K562 (cell line): ENCODE data around the gene CHAC1. TPM values are rescaled to one million over a fixed set of nuclear protein-coding genes. Genes with fewer than 3 reads are reported as not detected.

Source experiments
- ATAC-seq: fragments of 200-7000 bp; cut with Tn5 transposase; 3 replicates; pipeline ENCODE4 v1.9.1; 2020; ENCODE audit warnings: moderate library complexity
- BruUV-seq: library from RNA; stranded (reverse); fragments of 400-500 nt; replicated peaks from 2 replicates; lab custom pipeline; 2021; lab: Mats Ljungman, UMichigan
- CTCF ChIA-PET: fragments of 300-600 bp; formaldehyde crosslinking; extraction: SDS; loops from one replicate; lab custom pipeline; 2021; ENCODE audit warnings: low intra/inter-chr PET ratio; lab: Yijun Ruan, JAX
- POLR2A ChIA-PET: fragments of 300-600, 350-650 bp; sonication (Branson Sonifier 250); formaldehyde crosslinking; extraction: SDS; loops from one replicate; lab custom pipeline; 2021; ENCODE audit warnings: antibody characterized with exemption, inconsistent platforms; lab: Yijun Ruan, JAX
- DNase-seq, 4 experiments: peaks; one replicate each; pipeline versions ENCODE4 v3.0.0 to v3.0.0-alpha.2; 2011 to 2018; ENCODE audit warnings: low spot score in 3 of 4, mixed read lengths in 3 of 4; ENCODE audit errors: extremely low read depth in 1 of 4
- FAIRE-seq: peaks from 2 replicates; lab custom pipeline; 2011; peaks lifted over from hg19 to GRCh38; lab: Jason Lieb, UNC
- H2AFZ ChIP-seq: 2 replicates; pipeline ENCODE4 v1.6.0; 2011; ENCODE audit warnings: low read depth, low read length, control low read depth, inconsistent platforms
- H3K27ac ChIP-seq: fragments of 200-600 bp; 3 replicates; pipeline ENCODE4 v1.8.0; 2011; ENCODE audit warnings: low read depth, mild to moderate bottlenecking, control low read depth, inconsistent platforms, low read length, moderate library complexity, mixed read lengths; ENCODE audit errors: extremely low read depth
- H3K27me3 ChIP-seq, 2 experiments: fragments of 300-600 bp in 1 of 2; 2 replicates in 1 of 2; 3 replicates in 1 of 2; pipeline versions ENCODE4 v1.6.0 to v1.8.0; 2011; ENCODE audit warnings: inconsistent platforms in 2 of 2, low read length in 2 of 2, mild to moderate bottlenecking in 1 of 2, mixed read lengths in 1 of 2, moderate library complexity in 1 of 2; ENCODE audit not compliant: control insufficient read depth in 2 of 2, insufficient read depth in 2 of 2
- H3K36me3 ChIP-seq: fragments of 300-600 bp; 3 replicates; pipeline ENCODE4 v1.8.0; 2011; ENCODE audit warnings: mild to moderate bottlenecking, low read length, inconsistent platforms; ENCODE audit not compliant: control insufficient read depth, insufficient read depth
- H3K4me1 ChIP-seq, 2 experiments: fragments of 200-600 bp in 1 of 2; replicated peaks in 1 of 2; 2 replicates in 1 of 2; 3 replicates in 1 of 2; pipeline versions ENCODE4 v1.5.1 to v1.8.0; 2011; ENCODE audit warnings: inconsistent platforms in 2 of 2, low read length in 2 of 2, mild to moderate bottlenecking in 1 of 2, mixed read lengths in 1 of 2, moderate library complexity in 1 of 2; ENCODE audit not compliant: control insufficient read depth in 2 of 2, insufficient read depth in 2 of 2
- H3K4me2 ChIP-seq: 2 replicates; pipeline ENCODE4 v1.6.1; 2011; ENCODE audit warnings: low read length, control low read depth, inconsistent platforms, mixed read lengths; ENCODE audit not compliant: insufficient read depth
- H3K4me3 ChIP-seq: fragments of 200-600 bp; sonication (generic), shearing (Covaris generic); 2 replicates; pipeline ENCODE4 v1.5.1; 2016; ENCODE audit warnings: control low read depth, inconsistent platforms
- H3K79me2 ChIP-seq: fragments of 200-600 bp; 3 replicates; pipeline ENCODE4 v1.8.0; 2011; ENCODE audit warnings: low read length, inconsistent platforms; ENCODE audit not compliant: control insufficient read depth, insufficient read depth
- H3K9ac ChIP-seq, 2 experiments: 2 replicates each; pipeline versions ENCODE4 v1.6.0 to v1.6.1; 2011; ENCODE audit warnings: low read depth in 2 of 2, low read length in 2 of 2, control low read depth in 1 of 2, inconsistent platforms in 1 of 2, mild to moderate bottlenecking in 1 of 2, mixed read lengths in 1 of 2; ENCODE audit not compliant: insufficient read depth in 1 of 2
- H3K9me1 ChIP-seq: one replicate; pipeline ENCODE4 v1.6.0; 2011; ENCODE audit warnings: inconsistent platforms, mild to moderate bottlenecking, low read length, moderate library complexity; ENCODE audit not compliant: control insufficient read depth, insufficient read depth
- H3K9me3 ChIP-seq: replicated peaks from 2 replicates; pipeline ENCODE4 v1.5.1; 2011; ENCODE audit warnings: low read depth, low read length, inconsistent platforms; ENCODE audit not compliant: control insufficient read depth, insufficient read depth
- H4K20me1 ChIP-seq: replicated peaks from 2 replicates; pipeline ENCODE4 v1.6.1; 2011; ENCODE audit warnings: low read length, inconsistent platforms, mixed read lengths; ENCODE audit not compliant: control insufficient read depth, insufficient read depth
- ASH1L ChIP-seq: fragments of 450-650 bp; IDR thresholded peaks from 2 replicates; pipeline ENCODE4 v1.6.1; 2018; ENCODE audit warnings: borderline replicate concordance, mild to moderate bottlenecking, low read depth; ENCODE audit not compliant: partially characterized antibody
- CREB1 ChIP-seq, 2 experiments: sonication (generic) in 1 of 2; formaldehyde crosslinking in 1 of 2; IDR thresholded peaks; 2 replicates each; pipeline versions ENCODE4 v1.6.1 to v1.8.0; 2012 to 2022; ENCODE audit warnings: inconsistent platforms in 1 of 2, mild to moderate bottlenecking in 1 of 2, missing genetic modification reagents in 1 of 2, moderate library complexity in 1 of 2
- HLTF ChIP-seq: fragments of 450-650 bp; IDR thresholded peaks from 2 replicates; pipeline ENCODE4 v1.6.1; 2016
- KLF16 ChIP-seq: IDR thresholded peaks from 2 replicates; pipeline ENCODE4 v1.6.1; 2016; ENCODE audit warnings: antibody characterized with exemption
- L3MBTL2 ChIP-seq: fragments of 450-650 bp; IDR thresholded peaks from 2 replicates; pipeline ENCODE4 v1.6.1; 2016; ENCODE audit warnings: mild to moderate bottlenecking, moderate library complexity
- MEF2A ChIP-seq: IDR thresholded peaks from 2 replicates; pipeline ENCODE4 v1.6.1; 2011; ENCODE audit warnings: low read depth, mild to moderate bottlenecking, low read length, moderate library complexity; ENCODE audit not compliant: control insufficient read depth
- MEIS2 ChIP-seq: fragments of 450-650 bp; IDR thresholded peaks from 2 replicates; pipeline ENCODE4 v1.6.1; 2014; ENCODE audit warnings: mild to moderate bottlenecking; ENCODE audit not compliant: partially characterized antibody
- PML ChIP-seq: IDR thresholded peaks from 2 replicates; pipeline ENCODE4 v1.6.1; 2012; ENCODE audit warnings: low read length, inconsistent platforms
- RFX7 ChIP-seq: fragments of 250-450 bp; sonication (Bioruptor Pico); IDR thresholded peaks from 2 replicates; pipeline ENCODE4 v1.5.1; 2021; ENCODE audit warnings: mild to moderate bottlenecking
- TEAD4 ChIP-seq, 2 experiments: sonication (generic) in 1 of 2; formaldehyde crosslinking in 1 of 2; IDR thresholded peaks; 2 replicates each; pipeline versions ENCODE4 v1.6.1 to v1.8.0; 2012 to 2022; ENCODE audit warnings: borderline replicate concordance in 1 of 2, inconsistent platforms in 1 of 2, low read length in 1 of 2, mild to moderate bottlenecking in 1 of 2, missing genetic modification reagents in 1 of 2
- YBX1 ChIP-seq: fragments of 450-650 bp; IDR thresholded peaks from 2 replicates; pipeline ENCODE4 v1.7.1; 2016; ENCODE audit warnings: mild to moderate bottlenecking
- ZBED1 ChIP-seq: IDR thresholded peaks from 2 replicates; pipeline ENCODE4 v1.6.1; 2014
- WGBS: fragments of 100-300 bp; shearing (Covaris generic); methylation state at CpG from one replicate; pipeline ENCODE4 v1.1.6; 2016; ENCODE audit warnings: low coverage, mixed read lengths; ENCODE audit not compliant: insufficient coverage; ENCODE audit errors: missing lambda C conversion rate; 5-methylcytosine and 5-hydroxymethylcytosine counted together
- in situ Hi-C: fragments of 300-500 bp; cut with MboI; formaldehyde crosslinking; loops from 4 replicates; pipeline ENCODE4 v1.15.0; 2018; ENCODE audit warnings: inconsistent platforms, mixed read lengths
- intact Hi-C: fragments of 100-400 bp; cut with micrococcal nuclease; formaldehyde crosslinking; loops from 2 replicates; pipeline ENCODE4 v1.14.2; 2022
- polyA plus RNA-seq, 8 experiments: library from polyadenylated mRNA; depleted of rRNA in 4 of 8; stranded (reverse) in 5 of 8; unstranded in 3 of 8; fragments of >200 nt; fragmentation: Nextera tagmentation in 2 of 8; fragmentation: Illumina TruSeq in 1 of 8; extraction: Ambion mirVana in 2 of 8; extraction: Trizol in 1 of 8; gene quantifications; 2 replicates each; pipeline versions ENCODE4 v1.2.1 to v1.2.3, GENCODE V29; 2011 to 2014; ENCODE audit warnings: inconsistent platforms in 1 of 8, missing spikeins in 1 of 8
- total RNA-seq, 7 experiments: library from RNA; depleted of rRNA in 6 of 7; stranded (reverse); fragments of >200 nt in 6 of 7; fragmentation: Illumina TruSeq in 2 of 7; extraction: Trizol in 2 of 7; gene quantifications; 2 replicates each; pipeline versions ENCODE4 v1.2.1 to v1.2.3, GENCODE V29; 2011 to 2021; ENCODE audit warnings: low replicate concordance in 1 of 7
- TF ChIP-seq, protein P1 (sequence below): sonication (generic); formaldehyde crosslinking; IDR thresholded peaks from 2 replicates; pipeline ENCODE4 v1.8.1; 2022; ENCODE audit warnings: missing genetic modification reagents
- TF ChIP-seq, protein P2 (sequence below): fragments of 250-450 bp; sonication (Bioruptor Pico); IDR thresholded peaks from 2 replicates; pipeline ENCODE4 v1.5.0; 2020; ENCODE audit warnings: mild to moderate bottlenecking, borderline replicate concordance
- TF ChIP-seq, protein P3 (sequence below), 2 experiments: fragments of 450-650 bp in 1 of 2; sonication (generic) in 1 of 2; formaldehyde crosslinking in 1 of 2; IDR thresholded peaks in 1 of 2; conservative IDR thresholded peaks in 1 of 2; 2 replicates each; pipeline versions ENCODE4 v1.6.1 to v1.8.1; 2016 to 2023; ENCODE audit warnings: mild to moderate bottlenecking in 2 of 2, moderate library complexity in 2 of 2, inconsistent platforms in 1 of 2, missing genetic modification reagents in 1 of 2
- TF ChIP-seq, protein P4 (sequence below): fragments of 450-650 bp; IDR thresholded peaks from 2 replicates; pipeline ENCODE4 v1.6.1; 2016; ENCODE audit warnings: missing biosample characterization, missing genetic modification characterization

Gene CHAC1
- total and polyA plus RNA-seq, 9 of the 15 experiments (the other 6 are each of a cell fraction or from before 2014, with no cell fraction given), result 0.47 to 39.0 (median 7.5) TPM

DNA sequence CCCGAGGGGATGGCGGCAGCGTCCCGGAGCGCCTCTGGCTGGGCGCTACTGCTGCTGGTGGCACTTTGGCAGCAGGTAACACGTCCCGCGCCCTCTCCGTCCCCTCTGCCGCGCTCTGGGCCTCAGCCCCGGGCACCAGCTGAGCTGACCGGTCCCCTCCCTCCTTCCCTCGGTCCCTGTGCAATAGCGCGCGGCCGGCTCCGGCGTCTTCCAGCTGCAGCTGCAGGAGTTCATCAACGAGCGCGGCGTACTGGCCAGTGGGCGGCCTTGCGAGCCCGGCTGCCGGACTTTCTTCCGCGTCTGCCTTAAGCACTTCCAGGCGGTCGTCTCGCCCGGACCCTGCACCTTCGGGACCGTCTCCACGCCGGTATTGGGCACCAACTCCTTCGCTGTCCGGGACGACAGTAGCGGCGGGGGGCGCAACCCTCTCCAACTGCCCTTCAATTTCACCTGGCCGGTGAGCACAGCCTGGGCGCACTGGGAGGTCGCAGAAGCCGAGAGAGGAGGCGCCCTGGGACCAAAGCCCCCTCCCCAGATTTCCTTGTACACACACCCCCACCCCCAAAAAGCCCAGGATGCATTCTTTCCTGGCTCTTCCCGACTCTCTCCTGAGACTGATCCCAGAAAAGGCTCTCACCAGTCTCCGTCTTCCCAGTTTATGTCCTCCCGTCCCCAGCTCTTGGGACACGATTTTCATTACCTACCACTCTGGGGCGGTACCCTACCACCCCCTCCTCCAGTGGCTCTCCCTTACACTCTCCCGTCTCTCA, 23.4 kb upstream of the CHAC1 start:
- WGBS, result 2% methylated on average over 42 of the region's 56 CpGs
- Histone ChIP-seq H3K4me3 (peak overlapping the region; percentile 54), H3K9me1 (no peaks in the 10 kb centered on the region), H4K20me1 (0 out of 2 replicates have a peak, but pooled peaks cover 4% of the 10 kb centered on the region), H3K9ac (peak overlapping the region in 1 of 2 experiments; percentile 92; a peak in 2 of 4 replicates), H3K9me3 (no peaks in the 10 kb centered on the region), H2AFZ (peak overlapping the region; percentile 94), H3K79me2 (no peaks in the 10 kb centered on the region), H3K27ac (no peak overlapping the region), H3K36me3 (no peaks in the 10 kb centered on the region), H3K4me1 (peaks cover 15 to 69% of the 10 kb centered on the region in 2 experiments), H3K27me3 (peaks cover 0 to 19% of the 10 kb centered on the region in 2 experiments; a peak in 2 of 5 replicates), H3K4me2 (peak overlapping the region; percentile 75)
- CTCF ChIA-PET, result interaction anchor here (0.8 kb wide), 1 partner anchor 255 kb away, joined by 3 read pairs; no protein-coding TSS in a partner anchor
- intact Hi-C loops, result no loop called here
- FAIRE-seq (peak; percentile 46), ATAC-seq (peak; percentile 71), DNase-seq (peak; percentile 39 to 71 (median 51))
- POLR2A ChIA-PET, result interaction anchor here (0.6 to 1.5 kb wide), 7 partner anchors 10 to 187 kb away, joined by 3 to 7 read pairs (median 3); partner anchors contain the start of gene INO80
- no TSS peak for BruUV-seq
- in situ Hi-C loops, result no loop called here
- TF ChIP-seq MEIS2, result no peak
- TF ChIP-seq ZBED1, result no peak
- no peak for TF ChIP-seq HLTF
- TF ChIP-seq PML, result no peak
- peak; percentile 73 for TF ChIP-seq L3MBTL2
- TF ChIP-seq, protein P1, sequence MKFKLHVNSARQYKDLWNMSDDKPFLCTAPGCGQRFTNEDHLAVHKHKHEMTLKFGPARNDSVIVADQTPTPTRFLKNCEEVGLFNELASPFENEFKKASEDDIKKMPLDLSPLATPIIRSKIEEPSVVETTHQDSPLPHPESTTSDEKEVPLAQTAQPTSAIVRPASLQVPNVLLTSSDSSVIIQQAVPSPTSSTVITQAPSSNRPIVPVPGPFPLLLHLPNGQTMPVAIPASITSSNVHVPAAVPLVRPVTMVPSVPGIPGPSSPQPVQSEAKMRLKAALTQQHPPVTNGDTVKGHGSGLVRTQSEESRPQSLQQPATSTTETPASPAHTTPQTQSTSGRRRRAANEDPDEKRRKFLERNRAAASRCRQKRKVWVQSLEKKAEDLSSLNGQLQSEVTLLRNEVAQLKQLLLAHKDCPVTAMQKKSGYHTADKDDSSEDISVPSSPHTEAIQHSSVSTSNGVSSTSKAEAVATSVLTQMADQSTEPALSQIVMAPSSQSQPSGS (CRISPR knock-in tag), result no peak
- TF ChIP-seq, protein P2, sequence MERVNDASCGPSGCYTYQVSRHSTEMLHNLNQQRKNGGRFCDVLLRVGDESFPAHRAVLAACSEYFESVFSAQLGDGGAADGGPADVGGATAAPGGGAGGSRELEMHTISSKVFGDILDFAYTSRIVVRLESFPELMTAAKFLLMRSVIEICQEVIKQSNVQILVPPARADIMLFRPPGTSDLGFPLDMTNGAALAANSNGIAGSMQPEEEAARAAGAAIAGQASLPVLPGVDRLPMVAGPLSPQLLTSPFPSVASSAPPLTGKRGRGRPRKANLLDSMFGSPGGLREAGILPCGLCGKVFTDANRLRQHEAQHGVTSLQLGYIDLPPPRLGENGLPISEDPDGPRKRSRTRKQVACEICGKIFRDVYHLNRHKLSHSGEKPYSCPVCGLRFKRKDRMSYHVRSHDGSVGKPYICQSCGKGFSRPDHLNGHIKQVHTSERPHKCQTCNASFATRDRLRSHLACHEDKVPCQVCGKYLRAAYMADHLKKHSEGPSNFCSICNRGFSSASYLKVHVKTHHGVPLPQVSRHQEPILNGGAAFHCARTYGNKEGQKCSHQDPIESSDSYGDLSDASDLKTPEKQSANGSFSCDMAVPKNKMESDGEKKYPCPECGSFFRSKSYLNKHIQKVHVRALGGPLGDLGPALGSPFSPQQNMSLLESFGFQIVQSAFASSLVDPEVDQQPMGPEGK (CRISPR knock-in tag), result no peak
- no peak; the same call in 1 of the 2 replicates for TF ChIP-seq KLF16
- no peak for TF ChIP-seq ASH1L
- TF ChIP-seq MEF2A, result no peak
- TF ChIP-seq, protein P3, sequence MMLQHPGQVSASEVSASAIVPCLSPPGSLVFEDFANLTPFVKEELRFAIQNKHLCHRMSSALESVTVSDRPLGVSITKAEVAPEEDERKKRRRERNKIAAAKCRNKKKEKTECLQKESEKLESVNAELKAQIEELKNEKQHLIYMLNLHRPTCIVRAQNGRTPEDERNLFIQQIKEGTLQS (IDR thresholded peaks at IDR 0.05), result no peak
- TF ChIP-seq, protein P3 (CRISPR knock-in tag; conservative IDR thresholded peaks at IDR 0.05), result no peak
- TF ChIP-seq, protein P4, sequence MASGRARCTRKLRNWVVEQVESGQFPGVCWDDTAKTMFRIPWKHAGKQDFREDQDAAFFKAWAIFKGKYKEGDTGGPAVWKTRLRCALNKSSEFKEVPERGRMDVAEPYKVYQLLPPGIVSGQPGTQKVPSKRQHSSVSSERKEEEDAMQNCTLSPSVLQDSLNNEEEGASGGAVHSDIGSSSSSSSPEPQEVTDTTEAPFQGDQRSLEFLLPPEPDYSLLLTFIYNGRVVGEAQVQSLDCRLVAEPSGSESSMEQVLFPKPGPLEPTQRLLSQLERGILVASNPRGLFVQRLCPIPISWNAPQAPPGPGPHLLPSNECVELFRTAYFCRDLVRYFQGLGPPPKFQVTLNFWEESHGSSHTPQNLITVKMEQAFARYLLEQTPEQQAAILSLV, result no peak
- TF ChIP-seq TEAD4 (IDR thresholded peaks at IDR 0.05; ENCODE audit: low read length), result no peak
- TF ChIP-seq TEAD4 (CRISPR knock-in tag; IDR thresholded peaks at IDR 0.05; ENCODE audit: borderline replicate concordance), result peak; percentile 8; the same call in 1 of the 2 replicates
- no peak for TF ChIP-seq YBX1
- no peak for TF ChIP-seq CREB1 (IDR thresholded peaks at IDR 0.05)
- no peak for TF ChIP-seq CREB1 (CRISPR knock-in tag; IDR thresholded peaks at IDR 0.05)
- no peak for TF ChIP-seq RFX7 (CRISPR knock-in tag)
